ENCODE results near the gene NOXO1. TPM values are rescaled to one million over a fixed set of nuclear protein-coding genes. Genes with fewer than 3 reads are reported as not detected.
"Not testable (repeated sequence)": the region's sequence is repeated elsewhere in the genome, so short reads cannot be mapped to it uniquely, and the experiment has no call there.

NOXO1 gene
- total RNA-seq, 1 experiment from 2014 or later: not detected

- DNase-seq (ENCODE audit: low read depth): peak; percentile 96
Observed at GRCh38 chr16:1964506-1965395, 16.5 kb downstream of the NOXO1 start, which contains the start of gene RPS2. Gene RPS2, minus strand, starts transcription at chr16:1964826. Its CDS starts 201 bp downstream, at chr16:1964625.

DNA sequence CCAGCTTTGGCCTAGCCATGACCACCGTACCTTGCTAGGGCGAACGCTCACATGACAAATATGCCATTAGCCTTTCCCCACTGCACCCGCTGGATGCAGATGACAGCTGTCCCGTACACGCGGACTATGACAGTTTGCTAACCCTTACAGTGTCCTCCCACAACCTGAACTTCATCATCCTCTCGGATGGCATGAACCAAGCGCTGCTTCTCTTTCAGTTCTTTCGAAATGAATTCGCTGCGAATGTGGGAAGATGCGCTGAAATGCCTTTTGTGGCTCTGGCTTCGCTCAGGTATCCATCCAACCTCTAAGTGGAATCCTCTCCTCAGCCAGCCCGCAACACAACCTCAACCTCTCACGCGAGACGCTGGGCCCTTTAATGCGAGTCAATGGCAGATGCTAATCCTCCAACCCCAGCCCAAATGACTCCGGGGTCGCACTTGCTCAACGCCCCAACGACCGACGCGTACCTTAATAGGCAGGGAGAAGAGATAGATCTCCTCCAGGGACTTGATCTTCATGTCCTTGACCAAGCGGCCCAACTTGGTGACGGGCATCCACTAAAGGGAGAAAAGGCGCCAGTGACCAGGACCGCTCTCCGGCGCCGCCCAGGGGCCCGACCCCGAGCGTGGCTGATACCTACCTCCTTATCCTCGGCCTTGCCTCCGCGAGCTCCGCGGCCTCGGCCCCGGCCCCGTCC is 17.3 kb downstream of the NOXO1 start:
- peak; percentile 44 for DNase-seq (ENCODE audit: low read depth)

- not testable (repeated sequence) for DNase-seq (ENCODE audit: low read depth)
Observed at GRCh38 chr16:1962161-1963153, 18.8 kb downstream of the NOXO1 start.

GRCh38 chr16:1961651-1962067 is 19.6 kb downstream of the NOXO1 start:
- peak; percentile 71 for DNase-seq (ENCODE audit: low read depth)

DNA sequence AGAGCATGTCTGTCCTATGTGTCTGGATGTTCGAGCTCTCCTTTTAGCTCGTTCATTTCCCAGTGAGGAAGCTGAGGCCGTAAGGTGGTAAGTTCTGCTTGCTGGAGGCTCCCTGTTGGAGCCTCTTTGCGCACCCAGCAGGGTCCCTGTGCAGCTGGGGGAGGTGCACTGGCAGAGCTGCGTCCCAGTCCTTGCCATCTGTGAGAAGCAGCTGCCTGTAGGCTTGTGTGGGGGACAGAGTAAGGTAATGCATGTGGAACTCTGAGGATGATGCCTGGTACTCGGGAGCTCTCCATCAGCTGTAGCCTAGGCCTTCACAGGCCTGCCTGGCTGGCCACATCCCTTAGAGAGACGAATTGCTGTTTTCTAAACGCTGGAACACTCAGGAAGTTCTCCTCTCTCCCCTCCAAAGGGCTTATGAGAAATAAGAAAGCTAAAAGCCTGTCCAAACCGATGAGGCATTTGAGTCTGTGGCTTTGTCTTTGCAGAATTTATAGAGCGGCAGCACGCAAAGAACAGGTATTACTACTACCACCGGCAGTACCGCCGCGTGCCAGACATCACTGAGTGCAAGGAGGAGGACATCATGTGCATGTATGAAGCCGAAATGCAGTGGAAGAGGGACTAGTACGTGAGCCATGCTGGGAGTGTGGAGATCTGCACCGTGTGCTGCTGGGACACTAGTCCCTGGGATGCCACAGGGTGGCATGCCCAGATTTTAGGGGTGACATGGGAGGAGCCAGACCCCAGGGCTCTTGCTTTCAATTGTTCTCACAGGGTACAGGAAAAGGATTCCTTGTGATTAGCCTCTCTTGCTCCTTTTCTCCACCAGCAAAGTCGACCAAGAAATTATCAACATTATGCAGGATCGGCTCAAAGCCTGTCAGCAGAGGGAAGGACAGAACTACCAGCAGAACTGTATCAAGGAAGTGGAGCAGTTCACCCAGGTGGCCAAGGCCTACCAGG is 20.3 kb downstream of the NOXO1 start:
- peak; percentile 81 for DNase-seq (ENCODE audit: low read depth)

DNA sequence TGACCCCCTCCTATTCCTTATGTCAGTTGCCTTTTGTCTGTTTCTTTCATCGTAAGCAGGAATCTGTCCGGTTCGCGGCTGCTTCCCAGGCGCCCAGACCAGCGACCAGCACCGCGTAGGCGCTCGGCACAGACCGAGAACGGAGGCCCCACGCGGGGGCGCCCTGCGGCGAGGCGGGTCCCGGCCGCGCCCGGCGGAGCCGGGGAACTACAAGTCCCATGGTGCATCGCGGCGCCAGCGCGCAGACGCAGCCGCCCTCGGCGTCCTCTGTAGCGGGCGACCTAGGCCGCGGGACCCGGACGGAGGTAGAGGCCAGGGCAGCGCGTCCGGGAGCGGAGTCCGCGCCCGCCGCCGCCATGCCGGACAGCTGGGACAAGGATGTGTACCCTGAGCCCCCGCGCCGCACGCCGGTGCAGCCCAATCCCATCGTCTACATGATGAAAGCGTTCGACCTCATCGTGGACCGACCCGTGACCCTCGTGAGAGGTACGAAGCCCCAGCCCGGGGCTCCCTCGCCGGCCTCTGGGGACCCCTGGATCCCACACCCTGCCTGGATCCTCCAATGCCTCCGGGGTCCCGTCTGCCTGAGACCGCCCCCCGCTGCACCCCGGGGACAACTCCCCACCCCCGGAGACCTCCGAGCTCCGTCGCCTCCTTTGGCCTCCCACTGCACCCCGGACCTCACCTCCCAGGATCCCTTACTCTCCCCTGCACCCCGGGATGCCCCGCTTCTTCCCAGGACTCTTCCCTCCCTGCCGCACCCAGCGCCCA is 21.8 kb downstream of the NOXO1 start, which contains the start of gene NDUFB10:
Gene NDUFB10 (plus strand): TSS at position 270 of the 771 bp plus-strand sequence. CDS start 87 bp downstream, at position 357.
- DNase-seq (ENCODE audit: low read depth): peak; percentile 87

DNA sequence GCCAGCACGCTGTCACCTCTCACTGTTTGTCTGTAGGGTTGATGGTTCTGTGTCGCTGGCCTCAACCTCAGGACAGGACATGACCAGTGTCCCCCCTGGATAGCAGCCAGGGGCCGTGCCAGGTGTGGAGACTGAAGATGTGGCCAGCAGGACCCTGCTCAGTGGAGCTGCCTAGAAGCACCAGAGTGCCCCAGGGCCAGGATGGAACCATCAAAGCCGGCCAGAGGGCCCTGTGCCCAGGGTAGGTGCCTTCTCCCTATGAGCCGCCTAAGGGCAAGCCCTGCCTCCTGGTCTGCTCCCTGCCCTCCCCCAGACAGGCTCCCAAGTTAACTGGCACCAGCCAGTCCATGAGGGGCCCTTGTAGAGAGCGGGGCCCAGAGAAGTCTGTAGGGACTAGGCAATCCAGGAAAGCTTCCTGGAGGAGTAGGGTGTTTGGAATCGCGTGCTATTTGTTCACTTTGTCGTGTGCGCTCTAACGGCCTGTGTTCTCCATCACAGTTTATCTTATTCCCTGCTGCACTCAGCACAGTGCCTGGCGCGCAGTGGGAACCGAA is 22.5 kb downstream of the NOXO1 start:
- DNase-seq (ENCODE audit: low read depth): no peak

DNA sequence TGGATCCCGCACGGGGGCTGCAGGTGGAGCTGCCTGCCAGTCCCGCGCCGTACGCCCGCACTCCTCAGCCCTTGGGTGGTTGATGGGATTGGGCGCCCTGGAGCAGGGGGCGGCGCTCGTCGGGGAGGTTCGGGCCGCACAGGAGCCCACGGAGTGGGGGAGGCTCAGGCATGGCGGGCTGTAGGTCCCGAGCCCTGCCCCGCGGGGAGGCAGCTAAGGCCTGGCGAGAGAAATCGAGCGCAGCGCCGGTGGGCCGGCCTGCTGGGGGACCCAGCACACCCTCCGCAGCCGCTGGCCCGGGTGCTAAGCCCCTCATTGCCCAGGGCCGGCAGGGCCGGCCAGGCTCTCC is 23.2 kb downstream of the NOXO1 start:
- not testable (repeated sequence) for DNase-seq (ENCODE audit: low read depth)

- DNase-seq (ENCODE audit: low read depth): not testable (repeated sequence)
Observed at GRCh38 chr16:1957434-1958142, 23.7 kb downstream of the NOXO1 start.

GRCh38 chr16:1953734-1954133 is 27.5 kb downstream of the NOXO1 start:
- no peak for DNase-seq (ENCODE audit: low read depth)

DNA sequence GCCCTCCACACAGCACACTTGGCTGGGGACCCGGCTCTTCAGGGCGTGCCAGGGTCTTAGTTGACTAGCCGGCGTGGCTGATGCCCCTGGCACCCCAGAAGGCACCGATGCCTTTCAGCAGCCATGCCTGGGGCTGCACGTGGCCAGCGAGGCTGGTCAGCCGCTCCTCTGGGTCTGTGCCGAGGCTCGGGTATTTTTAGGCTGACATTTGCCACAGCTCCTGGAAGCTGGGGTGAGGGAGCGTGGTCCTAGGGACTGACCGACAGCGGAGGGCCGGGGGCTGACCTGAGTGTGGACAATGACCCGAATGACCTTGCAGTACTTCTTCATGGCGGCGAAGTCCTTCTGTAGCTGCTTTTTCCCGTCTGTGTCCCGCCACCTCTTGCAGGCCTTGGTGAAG is 30.7 kb downstream of the NOXO1 start:
- DNase-seq (ENCODE audit: low read depth): no peak

- no peak for DNase-seq (ENCODE audit: low read depth)
Observed at GRCh38 chr16:1950047-1950446, 31.2 kb downstream of the NOXO1 start.

DNA sequence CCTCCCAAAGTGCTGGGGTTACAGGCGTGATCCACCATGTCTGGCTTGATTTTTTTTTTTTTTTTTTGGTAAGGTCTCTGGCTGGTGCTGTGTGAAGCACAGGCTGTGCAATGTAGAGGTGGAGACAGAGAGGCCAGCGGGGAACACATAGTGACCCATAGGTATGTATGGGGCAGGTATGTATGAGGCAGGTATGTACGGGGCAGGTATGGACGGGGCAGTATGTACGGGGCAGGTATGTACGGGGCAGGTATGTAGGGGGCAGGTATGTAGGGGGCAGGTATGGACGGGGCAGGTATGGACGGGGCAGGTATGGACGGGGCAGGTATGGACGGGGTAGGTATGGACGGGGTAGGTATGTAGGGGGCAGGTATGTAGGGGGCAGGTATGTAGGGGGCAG is 31.8 kb downstream of the NOXO1 start:
- no peak for DNase-seq (ENCODE audit: low read depth)

GRCh38 chr16:1947369-1947670 is 33.9 kb downstream of the NOXO1 start:
- no peak for DNase-seq (ENCODE audit: low read depth)

GRCh38 chr16:1946495-1947368 is 34.5 kb downstream of the NOXO1 start:
- no peak for DNase-seq (ENCODE audit: low read depth)

GRCh38 chr16:1945559-1946391 is 35.5 kb downstream of the NOXO1 start:
- no peak for DNase-seq (ENCODE audit: low read depth)

All from HT1080 (cell line).